Measurements from ENCODE around the gene NSD2.

DNA sequence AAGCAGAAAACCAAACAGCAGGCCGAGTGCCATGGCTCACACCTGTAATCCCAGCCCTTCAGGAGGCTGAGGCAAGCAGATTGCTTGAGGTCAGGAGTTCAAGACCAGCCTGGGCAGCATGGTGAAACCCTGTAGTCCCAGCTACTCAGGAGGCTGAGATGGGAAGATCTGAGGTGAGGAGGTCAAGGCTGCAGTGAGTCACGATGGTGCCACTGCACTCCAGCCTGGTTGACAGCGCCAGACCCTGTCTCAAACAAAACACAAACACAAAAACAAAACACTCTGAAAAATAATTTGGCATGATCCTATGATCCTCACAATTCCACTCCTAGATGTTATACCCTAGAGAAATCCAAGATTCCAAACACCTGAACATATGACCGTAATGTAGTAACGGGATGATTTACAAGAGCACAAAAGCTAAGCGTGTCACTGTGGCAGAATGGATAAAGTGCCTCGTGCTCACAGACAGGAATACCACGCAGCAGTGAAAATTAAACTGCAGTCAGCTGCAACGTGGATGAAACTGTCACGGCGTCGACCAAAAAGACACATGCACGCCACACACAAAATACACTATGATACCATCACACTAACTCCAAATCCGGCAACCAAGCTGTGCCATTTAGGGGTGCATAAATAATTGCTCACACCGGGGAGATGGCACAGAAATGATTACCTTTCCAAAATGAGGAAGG lies 135.9 kb downstream of the NSD2 start:
- TF ChIP-seq ZNF263 (CRISPR knock-in tag; IDR thresholded peaks at IDR 0.05; ENCODE audit: borderline replicate concordance) (no peak), BHLHE40 (IDR thresholded peaks at IDR 0.05; ENCODE audit: low read length) (no peak), TAF1 (IDR thresholded peaks at IDR 0.05; ENCODE audit: control insufficient read depth, extremely low read depth, insufficient read depth, low read length, severe bottlenecking) (no peak), POLR2AphosphoS5 (IDR thresholded peaks at IDR 0.05; ENCODE audit: control insufficient read depth, insufficient read depth, low read depth, low read length) (no peak), ZNF407 (IDR thresholded peaks at IDR 0.05; ENCODE audit: low read depth) (no peak), CEBPB (tag; IDR thresholded peaks at IDR 0.05) (peak; percentile 32; the same call in 1 of the 2 replicates)
- TF ChIP-seq, protein P1, sequence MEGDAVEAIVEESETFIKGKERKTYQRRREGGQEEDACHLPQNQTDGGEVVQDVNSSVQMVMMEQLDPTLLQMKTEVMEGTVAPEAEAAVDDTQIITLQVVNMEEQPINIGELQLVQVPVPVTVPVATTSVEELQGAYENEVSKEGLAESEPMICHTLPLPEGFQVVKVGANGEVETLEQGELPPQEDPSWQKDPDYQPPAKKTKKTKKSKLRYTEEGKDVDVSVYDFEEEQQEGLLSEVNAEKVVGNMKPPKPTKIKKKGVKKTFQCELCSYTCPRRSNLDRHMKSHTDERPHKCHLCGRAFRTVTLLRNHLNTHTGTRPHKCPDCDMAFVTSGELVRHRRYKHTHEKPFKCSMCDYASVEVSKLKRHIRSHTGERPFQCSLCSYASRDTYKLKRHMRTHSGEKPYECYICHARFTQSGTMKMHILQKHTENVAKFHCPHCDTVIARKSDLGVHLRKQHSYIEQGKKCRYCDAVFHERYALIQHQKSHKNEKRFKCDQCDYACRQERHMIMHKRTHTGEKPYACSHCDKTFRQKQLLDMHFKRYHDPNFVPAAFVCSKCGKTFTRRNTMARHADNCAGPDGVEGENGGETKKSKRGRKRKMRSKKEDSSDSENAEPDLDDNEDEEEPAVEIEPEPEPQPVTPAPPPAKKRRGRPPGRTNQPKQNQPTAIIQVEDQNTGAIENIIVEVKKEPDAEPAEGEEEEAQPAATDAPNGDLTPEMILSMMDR (IDR thresholded peaks at IDR 0.05 in 2 of 3, conservative IDR thresholded peaks at IDR 0.05 in 1 of 3; ENCODE audit: insufficient read depth in 2 of 3, low read depth in 1 of 3, low read length in 3 of 3) = no peak
- TF ChIP-seq, protein P2, sequence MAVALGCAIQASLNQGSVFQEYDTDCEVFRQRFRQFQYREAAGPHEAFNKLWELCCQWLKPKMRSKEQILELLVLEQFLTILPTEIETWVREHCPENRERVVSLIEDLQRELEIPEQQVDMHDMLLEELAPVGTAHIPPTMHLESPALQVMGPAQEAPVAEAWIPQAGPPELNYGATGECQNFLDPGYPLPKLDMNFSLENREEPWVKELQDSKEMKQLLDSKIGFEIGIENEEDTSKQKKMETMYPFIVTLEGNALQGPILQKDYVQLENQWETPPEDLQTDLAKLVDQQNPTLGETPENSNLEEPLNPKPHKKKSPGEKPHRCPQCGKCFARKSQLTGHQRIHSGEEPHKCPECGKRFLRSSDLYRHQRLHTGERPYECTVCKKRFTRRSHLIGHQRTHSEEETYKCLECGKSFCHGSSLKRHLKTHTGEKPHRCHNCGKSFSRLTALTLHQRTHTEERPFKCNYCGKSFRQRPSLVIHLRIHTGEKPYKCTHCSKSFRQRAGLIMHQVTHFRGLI (CRISPR knock-in tag; IDR thresholded peaks at IDR 0.05) = no peak

Data from K562 (cell line).